GM23338 (cell line): ENCODE measurements around the gene SEMA4C. TPM values are rescaled to one million over a fixed set of nuclear protein-coding genes. Genes with fewer than 3 reads are reported as not detected.

Experiments
- ATAC-seq: fragments of 200-7000 bp; cut with Tn5 transposase; 3 replicates; pipeline ENCODE4 v1.9.1; 2020
- DNase-seq: peaks from one replicate; pipeline ENCODE4 v3.0.0-alpha.2; 2015; ENCODE audit warnings: low spot score
- H2AFZ ChIP-seq: fragments of 200-600 bp; sonication (generic); 2 replicates; pipeline ENCODE4 v1.8.0; 2016; ENCODE audit warnings: antibody characterized with exemption, mild to moderate bottlenecking, moderate library complexity
- H3F3A ChIP-seq: fragments of 200-600 bp; sonication (generic); replicated peaks from 2 replicates; pipeline ENCODE4 v1.8.0; 2017; ENCODE audit warnings: antibody characterized with exemption, mixed run types, low read depth
- H3K27ac ChIP-seq: fragments of 200-600 bp; sonication (generic); 2 replicates; pipeline ENCODE4 v1.6.1; 2016; ENCODE audit warnings: low read depth
- H3K27me3 ChIP-seq: fragments of 200-600 bp; sonication (generic); 2 replicates; pipeline ENCODE4 v1.8.0; 2016; ENCODE audit warnings: mild to moderate bottlenecking, mixed run types, moderate library complexity; ENCODE audit not compliant: insufficient read depth
- H3K36me3 ChIP-seq: fragments of 200-600 bp; sonication (generic); 2 replicates; pipeline ENCODE4 v1.8.0; 2016; ENCODE audit warnings: mild to moderate bottlenecking; ENCODE audit not compliant: insufficient read depth
- H3K4me1 ChIP-seq: fragments of 200-600 bp; sonication (generic); 2 replicates; pipeline ENCODE4 v1.8.0; 2016; ENCODE audit warnings: mild to moderate bottlenecking, moderate library complexity; ENCODE audit not compliant: insufficient read depth
- H3K4me2 ChIP-seq: fragments of 200-600 bp; sonication (generic); 2 replicates; pipeline ENCODE4 v1.7.1; 2017; ENCODE audit warnings: mixed run types
- H3K4me3 ChIP-seq: fragments of 200-600 bp; sonication (generic); 2 replicates; pipeline ENCODE4 v1.6.1; 2016; ENCODE audit warnings: mixed run types
- H3K79me2 ChIP-seq: fragments of 200-600 bp; sonication (generic); replicated peaks from 2 replicates; pipeline ENCODE4 v1.8.0; 2017; ENCODE audit warnings: mild to moderate bottlenecking; ENCODE audit not compliant: insufficient read depth
- H3K9me2 ChIP-seq: fragments of 200-600 bp; sonication (generic); 2 replicates; pipeline ENCODE4 v1.8.0; 2017; ENCODE audit not compliant: insufficient read depth
- H4K20me1 ChIP-seq: fragments of 200-600 bp; sonication (generic); replicated peaks from 2 replicates; pipeline ENCODE4 v1.8.0; 2017; ENCODE audit warnings: mild to moderate bottlenecking; ENCODE audit not compliant: insufficient read depth
- H3K27ac Mint-ChIP-seq: 2 replicates; pipeline ENCODE4 v1.8.0; 2020; ENCODE audit warnings: inconsistent platforms, mild to moderate bottlenecking, moderate library complexity, mixed read lengths
- H3K27me3 Mint-ChIP-seq: 3 replicates; pipeline ENCODE4 v1.8.0; 2022; ENCODE audit warnings: low read depth, mild to moderate bottlenecking, moderate library complexity, mixed read lengths, inconsistent platforms; ENCODE audit not compliant: insufficient read depth, poor library complexity
- H3K36me3 Mint-ChIP-seq: 3 replicates; pipeline ENCODE4 v1.8.0; 2021; ENCODE audit warnings: low read depth, mild to moderate bottlenecking, inconsistent platforms, moderate library complexity, mixed read lengths
- H3K4me1 Mint-ChIP-seq: 3 replicates; pipeline ENCODE4 v1.8.0; 2020; ENCODE audit warnings: mild to moderate bottlenecking, inconsistent platforms, mixed read lengths
- H3K4me3 Mint-ChIP-seq: 3 replicates; pipeline ENCODE4 v1.8.0; 2021; ENCODE audit warnings: moderate library complexity, mild to moderate bottlenecking, inconsistent platforms, mixed read lengths
- H3K9me3 Mint-ChIP-seq: 3 replicates; pipeline ENCODE4 v1.8.0; 2020; ENCODE audit warnings: moderate library complexity, mild to moderate bottlenecking, inconsistent platforms, mixed read lengths
- EZH2 ChIP-seq: fragments of 200-600 bp; sonication (generic); IDR thresholded peaks from one replicate; pipeline ENCODE4 v1.8.0; 2017; ENCODE audit warnings: antibody characterized with exemption, mild to moderate bottlenecking, low read depth; ENCODE audit not compliant: unreplicated experiment
- EZH2phosphoT487 ChIP-seq: fragments of 200-600 bp; sonication (generic); IDR thresholded peaks from one replicate; pipeline ENCODE4 v1.8.1; 2018; ENCODE audit warnings: antibody characterized with exemption; ENCODE audit not compliant: unreplicated experiment
- JUNB ChIP-seq: IDR thresholded peaks from one replicate; pipeline ENCODE4 v1.6.1; 2016; ENCODE audit warnings: antibody characterized with exemption; ENCODE audit not compliant: unreplicated experiment
- NANOG ChIP-seq: IDR thresholded peaks from 2 replicates; pipeline ENCODE4 v1.6.1; 2016; ENCODE audit warnings: antibody characterized with exemption, borderline replicate concordance
- POLR2AphosphoS5 ChIP-seq: IDR thresholded peaks from 2 replicates; pipeline ENCODE4 v1.6.1; 2016; ENCODE audit warnings: antibody characterized with exemption, low read depth
- STAT1 ChIP-seq: IDR thresholded peaks from one replicate; pipeline ENCODE4 v1.6.1; 2016; ENCODE audit warnings: antibody characterized with exemption; ENCODE audit not compliant: unreplicated experiment
- ZNF114 ChIP-seq: fragments of 250-450 bp; sonication (Bioruptor Pico); IDR thresholded peaks from 2 replicates; pipeline ENCODE4 v1.5.0; 2020; ENCODE audit warnings: mild to moderate bottlenecking, moderate library complexity
- ZNF331 ChIP-seq: fragments of 250-450 bp; sonication (Bioruptor Pico); IDR thresholded peaks from 2 replicates; pipeline ENCODE4 v1.5.0; 2020; ENCODE audit warnings: low read depth, mild to moderate bottlenecking, moderate library complexity
- ZNF462 ChIP-seq: fragments of 250-450 bp; sonication (Bioruptor Pico); IDR thresholded peaks from 2 replicates; pipeline ENCODE4 v1.5.0; 2020; ENCODE audit warnings: mild to moderate bottlenecking, moderate library complexity
- polyA plus RNA-seq: library from polyadenylated mRNA; unstranded; fragments of >200 nt; fragmentation: Nextera tagmentation; extraction: Ambion mirVana; gene quantifications from 2 replicates; pipeline ENCODE4 v1.2.1, GENCODE V29; 2016
- total RNA-seq: library from RNA; depleted of rRNA; stranded (reverse); fragments of >200 nt; shearing (Covaris generic); gene quantifications from 2 replicates; pipeline ENCODE4 v1.2.3, GENCODE V29; 2014
- TF ChIP-seq, protein P1 (sequence below): IDR thresholded peaks from one replicate; pipeline ENCODE4 v1.6.1; 2018; ENCODE audit warnings: antibody characterized with exemption; ENCODE audit not compliant: unreplicated experiment

Gene SEMA4C
- total and polyA plus RNA-seq, 2 experiments from 2014 or later = 16.8 to 80.7 TPM

- H4K20me1 ChIP-seq = no peaks in the 10 kb centered on the region
- H3K4me3 ChIP-seq = peak overlapping the region; percentile 26
- no peaks in the 10 kb centered on the region for H3K79me2 ChIP-seq
- peak overlapping the region; percentile 77; the same call in 1 of the 2 replicates for H3K27ac ChIP-seq
- ATAC-seq = peak; percentile 71
- H3K9me3 Mint-ChIP-seq = no peaks in the 10 kb centered on the region; the same call in 2 of the 3 replicates
- no peaks in the 10 kb centered on the region for H3K36me3 Mint-ChIP-seq
- peak overlapping the region; percentile 91 for H3K27ac Mint-ChIP-seq
- peak; percentile 69 for DNase-seq
- TF ChIP-seq EZH2 (no peak), JUNB (no peak), STAT1 (no peak), ZNF114 (CRISPR knock-in tag) (no peak), ZNF331 (CRISPR knock-in tag) (no peak), NANOG (peak; percentile 36; the same call in 1 of the 2 replicates), POLR2AphosphoS5 (0 out of 2 replicates have a peak, but pooled peaks have one; percentile 14), EZH2phosphoT487 (no peak), ZNF462 (peak; percentile 49; the same call in 1 of the 2 replicates)
- TF ChIP-seq, protein P1, sequence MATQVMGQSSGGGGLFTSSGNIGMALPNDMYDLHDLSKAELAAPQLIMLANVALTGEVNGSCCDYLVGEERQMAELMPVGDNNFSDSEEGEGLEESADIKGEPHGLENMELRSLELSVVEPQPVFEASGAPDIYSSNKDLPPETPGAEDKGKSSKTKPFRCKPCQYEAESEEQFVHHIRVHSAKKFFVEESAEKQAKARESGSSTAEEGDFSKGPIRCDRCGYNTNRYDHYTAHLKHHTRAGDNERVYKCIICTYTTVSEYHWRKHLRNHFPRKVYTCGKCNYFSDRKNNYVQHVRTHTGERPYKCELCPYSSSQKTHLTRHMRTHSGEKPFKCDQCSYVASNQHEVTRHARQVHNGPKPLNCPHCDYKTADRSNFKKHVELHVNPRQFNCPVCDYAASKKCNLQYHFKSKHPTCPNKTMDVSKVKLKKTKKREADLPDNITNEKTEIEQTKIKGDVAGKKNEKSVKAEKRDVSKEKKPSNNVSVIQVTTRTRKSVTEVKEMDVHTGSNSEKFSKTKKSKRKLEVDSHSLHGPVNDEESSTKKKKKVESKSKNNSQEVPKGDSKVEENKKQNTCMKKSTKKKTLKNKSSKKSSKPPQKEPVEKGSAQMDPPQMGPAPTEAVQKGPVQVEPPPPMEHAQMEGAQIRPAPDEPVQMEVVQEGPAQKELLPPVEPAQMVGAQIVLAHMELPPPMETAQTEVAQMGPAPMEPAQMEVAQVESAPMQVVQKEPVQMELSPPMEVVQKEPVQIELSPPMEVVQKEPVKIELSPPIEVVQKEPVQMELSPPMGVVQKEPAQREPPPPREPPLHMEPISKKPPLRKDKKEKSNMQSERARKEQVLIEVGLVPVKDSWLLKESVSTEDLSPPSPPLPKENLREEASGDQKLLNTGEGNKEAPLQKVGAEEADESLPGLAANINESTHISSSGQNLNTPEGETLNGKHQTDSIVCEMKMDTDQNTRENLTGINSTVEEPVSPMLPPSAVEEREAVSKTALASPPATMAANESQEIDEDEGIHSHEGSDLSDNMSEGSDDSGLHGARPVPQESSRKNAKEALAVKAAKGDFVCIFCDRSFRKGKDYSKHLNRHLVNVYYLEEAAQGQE = no peak
- H3K4me1 ChIP-seq = peaks cover 30% of the 10 kb centered on the region
- peaks cover 40% of the 10 kb centered on the region for H3K4me1 Mint-ChIP-seq
- peak overlapping the region; percentile 46 for H3K4me3 Mint-ChIP-seq
- no peaks in the 10 kb centered on the region for H3K9me2 ChIP-seq
- H3K4me2 ChIP-seq = peak overlapping the region; percentile 58
- H3K36me3 ChIP-seq = no peaks in the 10 kb centered on the region
- peak overlapping the region; percentile 67 for H2AFZ ChIP-seq
- H3K27me3 Mint-ChIP-seq = peaks cover 35% of the 10 kb centered on the region
- peaks cover 8% of the 10 kb centered on the region; the same call in 1 of the 2 replicates for H3F3A ChIP-seq
- no peaks in the 10 kb centered on the region for H3K27me3 ChIP-seq
These were observed 11.7 kb upstream of the SEMA4C start for GRCh38 chr2:96881349-96882195.
